ENCODE measurements around the gene CCDC12. TPM values are rescaled to one million over a fixed set of nuclear protein-coding genes. Genes with fewer than 3 reads are reported as not detected.

The CCDC12 gene
- total RNA-seq, 1 experiment from 2014 or later, result 44.2 TPM

DNA sequence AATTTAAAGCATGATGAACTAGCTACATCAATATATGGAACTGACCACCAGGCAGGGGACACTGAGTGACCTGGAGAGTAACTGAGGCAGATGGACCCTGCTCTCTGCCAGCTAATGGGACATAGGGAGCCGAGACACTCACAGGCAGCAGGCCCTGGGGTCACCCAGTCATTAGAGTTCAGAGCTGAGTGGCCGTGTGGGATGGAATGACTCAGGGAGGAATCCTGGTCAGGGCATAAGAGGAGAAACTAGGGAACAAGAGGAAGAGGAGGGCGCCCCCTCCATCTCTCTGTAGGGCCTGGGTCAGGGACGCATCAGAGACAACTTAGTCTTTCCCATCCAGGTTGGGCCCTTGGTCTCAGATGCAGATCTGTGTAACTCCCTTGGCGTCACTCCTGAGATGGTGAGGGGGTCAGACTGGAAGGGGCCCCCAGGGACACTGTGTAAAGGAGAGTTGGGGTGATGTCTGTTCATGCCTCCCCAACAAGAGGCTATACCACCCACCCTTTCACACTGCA lies 39.8 kb downstream of the CCDC12 start:
- intact Hi-C loops (cut with micrococcal nuclease), result no loop called here
- DNase-seq, result no peak
- peaks cover 91% of the 10 kb centered on the region for H3K79me2 ChIP-seq (ENCODE audit: low read length)
- H3K4me1 ChIP-seq (ENCODE audit: insufficient read depth, low read length), result peaks cover 50% of the 10 kb centered on the region
- no peak overlapping the region for H3K9ac ChIP-seq (ENCODE audit: low read length)
- H3K9me3 ChIP-seq (ENCODE audit: low read length), result no peaks in the 10 kb centered on the region
- H3F3A ChIP-seq (ENCODE audit: low read length, unreplicated experiment), result peaks cover 10% of the 10 kb centered on the region
- H2AFZ ChIP-seq (ENCODE audit: low read length), result no peak overlapping the region
- no peak overlapping the region for H3K4me2 ChIP-seq (ENCODE audit: low read length)
- 0 out of 2 replicates have a peak overlapping the region, but pooled peaks have one; percentile 2 for H3K27ac ChIP-seq (ENCODE audit: low read length)
- no peaks in the 10 kb centered on the region for H3K27me3 ChIP-seq (ENCODE audit: low read length)
- no peak for ATAC-seq
- H3K4me3 ChIP-seq (ENCODE audit: low read length), result no peak overlapping the region
- TF ChIP-seq EZH2 (IDR thresholded peaks at IDR 0.05; ENCODE audit: low read length, unreplicated experiment) (no peak), EZH2phosphoT487 (IDR thresholded peaks at IDR 0.05; ENCODE audit: borderline replicate concordance, low read length) (no peak)
- TF ChIP-seq, protein P1, sequence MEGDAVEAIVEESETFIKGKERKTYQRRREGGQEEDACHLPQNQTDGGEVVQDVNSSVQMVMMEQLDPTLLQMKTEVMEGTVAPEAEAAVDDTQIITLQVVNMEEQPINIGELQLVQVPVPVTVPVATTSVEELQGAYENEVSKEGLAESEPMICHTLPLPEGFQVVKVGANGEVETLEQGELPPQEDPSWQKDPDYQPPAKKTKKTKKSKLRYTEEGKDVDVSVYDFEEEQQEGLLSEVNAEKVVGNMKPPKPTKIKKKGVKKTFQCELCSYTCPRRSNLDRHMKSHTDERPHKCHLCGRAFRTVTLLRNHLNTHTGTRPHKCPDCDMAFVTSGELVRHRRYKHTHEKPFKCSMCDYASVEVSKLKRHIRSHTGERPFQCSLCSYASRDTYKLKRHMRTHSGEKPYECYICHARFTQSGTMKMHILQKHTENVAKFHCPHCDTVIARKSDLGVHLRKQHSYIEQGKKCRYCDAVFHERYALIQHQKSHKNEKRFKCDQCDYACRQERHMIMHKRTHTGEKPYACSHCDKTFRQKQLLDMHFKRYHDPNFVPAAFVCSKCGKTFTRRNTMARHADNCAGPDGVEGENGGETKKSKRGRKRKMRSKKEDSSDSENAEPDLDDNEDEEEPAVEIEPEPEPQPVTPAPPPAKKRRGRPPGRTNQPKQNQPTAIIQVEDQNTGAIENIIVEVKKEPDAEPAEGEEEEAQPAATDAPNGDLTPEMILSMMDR (conservative IDR thresholded peaks at IDR 0.05; ENCODE audit: low read depth, low read length), result no peak
- no peaks in the 10 kb centered on the region for H3K9me2 ChIP-seq (replicated peaks; ENCODE audit: low read length)
- H4K20me1 ChIP-seq (ENCODE audit: low read length), result peaks cover 4% of the 10 kb centered on the region; the same call in 1 of the 2 replicates
- peaks cover 49% of the 10 kb centered on the region for H3K36me3 ChIP-seq (ENCODE audit: low read depth, low read length)
- ChIA-PET CTCF (interaction anchor here (0.6 to 0.9 kb wide), 2 partner anchors 23 to 39 kb away, joined by 3 to 7 read pairs; no protein-coding TSS in a partner anchor), POLR2A (ENCODE audit: unreplicated experiment) (interaction anchor here (0.6 kb wide), 1 partner anchor 45 kb away, joined by 11 read pairs; no protein-coding TSS in a partner anchor)
- BruUV-seq (replicated peaks), result no TSS peak

GRCh38 chr3:46935989-46936558 lies 40.5 kb downstream of the CCDC12 start:
- ChIA-PET CTCF (interaction anchor here (0.9 to 1.2 kb wide), 5 partner anchors 8 to 46 kb away, joined by 3 to 5 read pairs (median 4); no protein-coding TSS in a partner anchor), POLR2A (ENCODE audit: unreplicated experiment) (interaction anchor here (0.6 to 1.3 kb wide), 4 partner anchors 12 to 46 kb away, joined by 3 to 33 read pairs (median 8); partner anchors contain the start of genes CCDC12 and NBEAL2)
- Histone ChIP-seq H3K4me1 (ENCODE audit: insufficient read depth, low read length) (peaks cover 58% of the 10 kb centered on the region), H3F3A (ENCODE audit: low read length, unreplicated experiment) (peaks cover 10% of the 10 kb centered on the region), H3K79me2 (ENCODE audit: low read length) (peaks cover 92% of the 10 kb centered on the region), H2AFZ (ENCODE audit: low read length) (no peak overlapping the region), H3K9me3 (ENCODE audit: low read length) (no peaks in the 10 kb centered on the region), H3K9me2 (replicated peaks; ENCODE audit: low read length) (no peaks in the 10 kb centered on the region), H3K4me2 (ENCODE audit: low read length) (peak overlapping the region; percentile 71; the same call in 1 of the 2 replicates), H4K20me1 (ENCODE audit: low read length) (0 out of 2 replicates have a peak, but pooled peaks cover 7% of the 10 kb centered on the region), H3K36me3 (ENCODE audit: low read depth, low read length) (peaks cover 48% of the 10 kb centered on the region), H3K9ac (ENCODE audit: low read length) (no peak overlapping the region), H3K27me3 (ENCODE audit: low read length) (no peaks in the 10 kb centered on the region), H3K27ac (ENCODE audit: low read length) (peak overlapping the region; percentile 96), H3K4me3 (ENCODE audit: low read length) (no peak overlapping the region)
- no peak for DNase-seq
- intact Hi-C loops (cut with micrococcal nuclease), result loop anchor here (2.0 kb wide), 1 partner anchor 41 kb away; the partner anchor contains the start of gene CCDC12
- TF ChIP-seq EZH2 (IDR thresholded peaks at IDR 0.05; ENCODE audit: low read length, unreplicated experiment) (no peak), EZH2phosphoT487 (IDR thresholded peaks at IDR 0.05; ENCODE audit: borderline replicate concordance, low read length) (no peak)
- TF ChIP-seq, protein P1 (conservative IDR thresholded peaks at IDR 0.05; ENCODE audit: low read depth, low read length), result no peak
- BruUV-seq (replicated peaks), result no TSS peak
- no peak for ATAC-seq
